Measurements from ENCODE around the gene TAF11L4.
"Not testable (repeated sequence)": the region's sequence is repeated elsewhere in the genome, so short reads cannot be mapped to it uniquely, and the experiment has no call there.

Gene TAF11L4

DNA sequence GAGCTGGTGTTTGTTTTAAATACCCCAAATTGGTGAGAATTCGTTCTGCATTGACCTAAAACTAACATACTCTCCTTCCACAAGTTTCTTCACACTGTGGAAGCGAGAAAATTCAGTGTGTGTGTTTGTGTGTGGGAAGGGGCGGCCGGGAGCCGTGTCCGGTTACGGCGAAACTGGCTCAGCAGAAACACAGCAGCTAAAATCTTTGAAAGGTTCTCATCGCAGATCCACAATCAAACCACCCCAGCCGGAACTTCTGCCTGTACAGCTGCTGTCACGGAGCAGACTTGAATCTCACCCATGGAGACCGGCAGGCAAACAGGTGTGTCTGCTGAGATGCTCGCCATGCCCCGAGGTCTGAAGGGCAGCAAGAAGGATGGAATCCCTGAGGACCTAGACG, at the start of gene TAF11L4:
TAF11L4 (plus strand) TSS at position 301 of the 400 bp plus-strand sequence.
- not testable (repeated sequence) for DNase-seq (ENCODE audit: low read depth, low spot score)

DNA sequence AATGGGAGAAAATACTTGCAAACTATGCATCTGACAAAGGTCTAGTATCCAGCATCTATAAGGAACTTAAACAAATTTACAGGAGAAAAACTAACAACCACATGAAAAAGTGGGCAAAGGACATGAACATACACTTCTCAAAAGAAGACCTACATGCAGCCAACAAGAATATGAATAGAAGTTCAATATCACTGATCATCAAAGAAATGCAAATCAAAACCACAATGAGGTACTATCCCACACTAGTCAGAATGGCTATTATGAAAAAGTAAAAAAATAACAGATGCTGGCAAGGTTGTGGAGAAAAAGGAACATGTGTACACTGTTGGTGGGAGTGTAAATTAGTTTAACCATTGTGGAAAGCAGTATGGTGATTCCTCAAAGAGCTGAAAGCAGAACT, 46.5 kb upstream of the TAF11L4 start:
- DNase-seq (ENCODE audit: low read depth, low spot score): not testable (repeated sequence)

DNA sequence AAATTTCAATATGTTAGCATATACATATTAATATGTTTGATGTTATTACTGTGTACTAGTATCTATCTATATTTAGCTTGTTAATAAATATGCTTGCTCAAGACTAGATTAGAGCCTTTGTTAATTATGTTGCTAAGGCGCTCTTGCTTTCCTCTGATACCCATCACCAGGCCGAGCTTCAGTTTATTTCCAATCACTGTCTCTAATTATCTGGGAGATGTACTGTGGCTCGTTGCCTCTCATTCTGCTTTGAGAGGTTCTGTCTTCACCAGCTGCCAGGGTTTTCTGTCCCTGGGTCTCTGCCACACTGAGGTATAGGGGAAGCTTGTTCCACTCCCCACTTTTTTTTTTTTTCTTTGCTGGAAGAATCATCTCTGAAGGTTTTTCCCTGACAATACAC, 44.6 kb upstream of the TAF11L4 start:
- no peak for DNase-seq (ENCODE audit: low read depth, low spot score)

DNA sequence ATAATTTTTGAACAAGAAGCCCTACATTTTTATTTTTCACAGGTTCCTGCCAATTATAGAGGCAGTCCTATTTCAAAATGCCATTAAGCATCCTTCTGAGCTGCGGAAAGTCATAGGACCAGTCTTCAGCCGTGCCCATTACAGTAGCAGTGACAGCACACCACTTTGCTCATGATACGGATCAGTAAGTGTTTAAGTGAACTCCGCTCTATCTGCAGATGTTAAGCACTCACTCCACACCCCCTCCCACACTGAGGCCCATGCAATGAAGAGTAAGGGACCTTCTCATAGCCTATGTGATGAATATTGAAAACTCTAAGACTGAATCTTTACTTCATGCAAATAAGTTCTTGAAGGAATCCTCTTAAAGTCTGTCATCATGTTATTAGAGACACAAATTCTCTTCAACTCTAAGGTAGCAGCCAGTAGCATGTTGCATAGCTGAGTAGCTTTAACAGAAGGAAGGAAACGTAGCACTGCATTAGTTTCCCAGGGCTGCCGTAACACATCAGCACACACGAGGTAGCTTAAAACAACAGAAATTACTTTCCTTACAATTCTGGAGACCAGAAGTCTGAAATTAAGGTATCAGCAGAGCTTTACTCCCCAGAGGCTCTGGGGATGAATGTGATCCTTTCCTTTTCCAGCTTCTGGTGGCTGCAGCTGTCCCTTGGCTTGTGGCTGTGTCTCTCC, 43.9 kb upstream of the TAF11L4 start:
- no peak for DNase-seq (ENCODE audit: low read depth, low spot score)

DNA sequence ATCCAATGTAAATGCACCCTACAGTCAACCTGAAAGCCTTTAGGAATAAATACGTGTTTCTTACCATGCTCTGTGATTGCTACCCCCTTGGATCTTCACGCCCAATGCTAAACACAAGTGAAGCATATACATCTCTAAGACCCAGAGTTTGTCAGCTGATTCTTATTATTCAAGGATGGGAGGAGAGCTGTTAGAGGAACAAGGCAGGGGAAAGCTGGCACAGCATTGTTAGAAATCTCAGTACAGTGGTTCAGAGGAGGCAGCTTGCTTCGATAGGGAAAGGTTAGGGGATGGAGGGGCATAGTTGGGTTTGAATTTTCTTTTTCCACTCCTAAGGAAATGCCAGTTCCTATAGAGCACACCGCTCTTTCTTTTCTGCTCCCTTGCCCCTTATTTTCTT, 40.2 kb upstream of the TAF11L4 start:
- no peak for DNase-seq (ENCODE audit: low read depth, low spot score)

DNA sequence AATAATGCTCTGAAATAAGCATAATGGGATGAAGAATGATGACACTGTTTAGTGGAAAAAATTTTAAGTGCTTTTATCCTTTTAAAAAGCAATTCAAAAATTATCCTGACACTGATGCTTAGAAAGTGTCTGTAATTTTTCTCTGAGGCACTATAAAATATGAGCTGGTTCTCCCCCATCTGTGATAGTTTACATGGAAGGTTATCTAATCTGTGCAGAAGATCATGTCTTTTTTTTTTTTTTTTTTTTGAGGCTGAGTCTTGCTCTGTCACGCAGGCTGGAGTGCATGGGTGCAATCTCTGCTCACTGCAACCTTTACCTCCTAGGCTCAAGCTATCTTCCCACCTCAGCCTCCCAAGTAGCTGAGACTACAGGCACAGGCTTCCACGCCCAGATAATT, 38.8 kb upstream of the TAF11L4 start:
- DNase-seq (ENCODE audit: low read depth, low spot score): no peak

DNA sequence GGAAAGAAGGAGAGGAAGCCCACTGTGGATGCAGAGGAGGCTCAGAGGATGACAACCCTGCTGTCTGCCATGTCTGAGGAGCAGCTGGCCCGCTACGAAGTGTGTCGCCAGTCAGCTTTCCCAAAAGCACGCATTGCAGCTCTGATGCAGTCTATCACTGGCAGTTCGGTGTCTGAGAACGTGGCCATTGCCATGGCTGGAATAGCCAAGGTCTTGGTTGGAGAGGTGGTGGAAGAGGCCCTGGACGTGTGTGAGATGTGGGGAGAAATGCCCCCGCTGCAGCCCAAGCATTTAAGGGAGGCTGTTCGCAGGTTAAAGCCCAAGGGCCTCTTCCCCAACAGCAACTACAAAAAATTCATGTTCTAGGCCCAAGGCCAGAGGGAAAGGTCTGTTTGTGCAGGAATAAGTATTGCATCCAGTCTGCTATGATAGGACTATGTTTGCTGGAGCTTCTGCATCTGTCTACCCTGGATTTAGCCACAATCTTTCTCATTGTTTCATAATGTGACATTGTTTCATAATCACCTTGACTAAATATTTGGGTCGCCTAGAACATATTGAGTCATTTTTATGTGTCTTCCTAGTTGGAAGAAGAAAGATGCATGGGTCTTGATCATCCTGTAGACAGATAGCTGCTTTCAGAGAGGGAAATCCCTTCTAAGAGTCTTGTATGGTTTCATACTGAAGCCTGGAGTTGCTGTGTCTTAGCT, 35.0 kb upstream of the TAF11L4 start:
- DNase-seq (ENCODE audit: low read depth, low spot score): not testable (repeated sequence)

DNA sequence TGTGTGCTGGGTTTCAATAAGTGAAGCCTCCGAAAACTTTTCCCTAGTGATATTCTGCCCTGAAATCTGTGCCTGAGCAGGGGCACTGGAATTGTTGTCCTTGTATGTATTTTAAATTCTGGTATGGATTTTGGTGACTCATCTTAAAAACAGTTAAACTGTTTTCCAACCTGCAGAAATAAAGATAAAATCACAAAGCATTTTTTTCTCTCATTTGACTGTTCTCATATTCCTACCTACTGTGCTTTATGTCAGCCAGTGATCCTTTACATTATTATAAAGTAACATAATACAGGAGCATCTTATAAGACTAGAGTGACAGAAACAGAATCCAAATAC, 34.5 kb upstream of the TAF11L4 start:
- no peak for DNase-seq (ENCODE audit: low read depth, low spot score)

DNA sequence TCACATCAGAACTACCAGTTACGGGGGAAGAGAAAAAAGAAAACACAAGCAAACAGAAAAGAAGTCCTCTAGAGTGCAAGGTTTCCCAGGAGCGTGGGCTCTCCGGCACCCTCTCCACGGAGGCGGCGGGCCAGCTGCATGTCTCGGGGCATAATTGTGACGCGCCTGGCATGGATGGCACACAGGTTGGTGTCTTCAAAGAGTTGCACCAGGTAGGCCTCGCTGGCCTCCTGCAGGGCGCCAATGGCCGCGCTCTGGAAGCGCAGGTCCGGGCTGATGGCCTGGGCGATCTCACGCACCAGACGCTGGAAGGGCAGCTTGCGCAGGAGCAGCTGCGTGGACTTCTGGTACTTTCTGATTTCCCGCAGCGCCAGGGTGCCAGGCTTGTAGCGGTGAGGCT, 30.3 kb upstream of the TAF11L4 start:
- not testable (repeated sequence) for DNase-seq (ENCODE audit: low read depth, low spot score)

DNA sequence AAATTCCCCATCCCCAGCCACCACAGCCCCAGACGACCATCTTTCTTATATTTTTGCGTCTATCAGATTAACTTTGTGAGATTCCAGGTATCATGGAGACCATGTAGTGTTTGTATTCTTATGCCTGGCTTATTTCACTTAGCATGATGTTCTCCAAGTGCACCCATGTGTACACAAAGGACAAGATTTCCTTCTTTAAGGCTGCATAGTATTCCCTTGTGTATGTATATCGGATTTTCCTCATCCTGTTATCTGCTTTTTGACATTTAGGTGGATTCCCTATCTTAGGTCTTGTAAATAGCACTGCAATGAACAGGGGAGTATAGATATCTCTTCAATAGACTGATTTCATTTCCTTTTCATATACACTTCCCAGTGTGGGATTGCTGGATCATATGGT, 28.8 kb upstream of the TAF11L4 start:
- no peak for DNase-seq (ENCODE audit: low read depth, low spot score)

DNA sequence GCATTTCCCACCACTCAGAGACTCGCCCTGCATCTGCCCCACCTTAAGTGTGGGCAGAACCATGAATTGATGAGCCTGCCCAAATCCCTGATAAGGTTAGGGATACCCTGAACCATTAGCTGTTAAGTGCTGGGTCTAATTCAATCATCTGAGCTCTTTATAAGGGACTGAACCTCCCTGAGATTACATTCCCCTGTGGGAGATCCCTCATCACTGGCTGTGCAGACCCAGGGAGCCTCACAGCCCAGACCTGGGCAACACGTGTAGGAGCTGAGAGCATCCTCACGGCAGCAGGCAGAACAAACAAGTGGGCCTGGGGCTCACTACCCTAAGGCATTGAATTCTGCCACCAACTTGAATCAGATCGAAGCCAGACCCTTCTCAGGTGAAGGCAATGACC, 24.2 kb upstream of the TAF11L4 start:
- no peak for DNase-seq (ENCODE audit: low read depth, low spot score)

DNA sequence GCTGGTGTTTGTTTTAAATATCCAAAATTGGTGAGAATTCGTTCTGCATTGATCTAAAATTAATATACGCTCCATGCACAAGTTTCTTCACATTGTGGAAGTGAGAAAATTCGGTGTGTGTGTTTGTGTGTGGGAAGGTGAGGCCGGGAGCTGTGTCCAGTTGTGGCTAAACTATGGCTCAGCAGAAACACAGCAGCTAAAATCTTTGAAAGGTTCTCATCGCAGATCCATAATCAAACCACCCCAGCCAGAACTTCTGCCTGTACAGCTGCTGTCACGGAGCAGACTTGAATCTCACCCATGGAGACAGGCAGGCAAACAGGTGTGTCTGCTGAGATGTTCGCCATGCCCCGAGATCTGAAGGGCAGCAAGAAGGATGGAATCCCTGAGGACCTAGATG, 23.7 kb upstream of the TAF11L4 start, which contains the start of gene TAF11L2:
TAF11L2 (plus strand) TSS at position 301 of the 400 bp plus-strand sequence.
- not testable (repeated sequence) for DNase-seq (ENCODE audit: low read depth, low spot score)

DNA sequence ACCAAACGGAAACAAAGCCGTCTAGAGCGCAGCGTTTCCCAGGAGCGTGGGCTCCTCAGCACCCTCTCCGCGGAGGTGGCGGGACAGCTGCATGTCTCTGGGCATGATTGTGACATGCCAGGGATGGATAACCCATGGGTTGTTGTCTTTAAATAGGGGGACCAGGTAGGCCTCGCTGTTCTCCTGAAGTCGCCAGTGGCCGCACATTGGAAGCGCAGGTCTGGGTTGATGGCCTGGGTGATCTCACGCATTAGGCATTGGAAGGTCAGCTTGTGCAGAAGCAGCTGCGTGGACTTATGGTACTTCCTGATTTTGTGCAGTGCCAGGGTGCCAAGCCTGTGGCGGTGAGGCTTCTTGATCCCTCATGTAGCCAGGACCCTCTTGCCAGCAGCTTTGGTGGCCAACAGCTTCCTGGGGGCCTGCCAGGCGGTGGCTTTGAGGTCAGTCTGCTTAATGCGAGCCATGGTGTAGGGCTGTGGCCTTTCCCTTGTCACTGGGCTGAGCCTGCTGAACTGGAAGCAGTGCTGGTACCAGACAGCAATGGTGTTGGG, 9.8 kb upstream of the TAF11L4 start:
- DNase-seq (ENCODE audit: low read depth, low spot score): no peak

DNA sequence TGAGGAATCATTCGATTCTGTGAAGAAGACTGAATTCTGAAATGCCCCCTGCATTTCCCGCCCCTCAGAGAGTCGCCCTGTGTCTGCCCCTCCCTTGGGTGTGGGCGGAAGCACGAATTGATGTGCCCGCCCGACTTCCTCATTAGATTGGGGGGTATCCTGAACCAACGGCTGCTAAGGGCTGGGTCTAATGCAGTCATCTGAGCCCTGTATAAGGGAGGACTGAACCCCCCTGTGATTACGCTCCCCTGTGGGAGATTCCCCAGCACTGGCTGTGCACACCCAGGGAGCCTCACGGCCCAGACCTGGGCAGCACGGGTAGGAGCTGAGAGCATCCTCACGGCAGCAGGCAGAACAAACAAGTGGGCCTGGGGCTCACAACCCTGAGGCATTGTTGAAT, 4.1 kb upstream of the TAF11L4 start:
- DNase-seq (ENCODE audit: low read depth, low spot score): not testable (repeated sequence)

DNA sequence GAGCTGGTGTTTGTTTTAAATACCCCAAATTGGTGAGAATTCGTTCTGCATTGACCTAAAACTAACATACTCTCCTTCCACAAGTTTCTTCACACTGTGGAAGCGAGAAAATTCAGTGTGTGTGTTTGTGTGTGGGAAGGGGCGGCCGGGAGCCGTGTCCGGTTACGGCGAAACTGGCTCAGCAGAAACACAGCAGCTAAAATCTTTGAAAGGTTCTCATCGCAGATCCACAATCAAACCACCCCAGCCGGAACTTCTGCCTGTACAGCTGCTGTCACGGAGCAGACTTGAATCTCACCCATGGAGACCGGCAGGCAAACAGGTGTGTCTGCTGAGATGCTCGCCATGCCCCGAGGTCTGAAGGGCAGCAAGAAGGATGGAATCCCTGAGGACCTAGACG, 3.5 kb upstream of the TAF11L4 start, which contains the start of gene TAF11L3:
TAF11L3 (plus strand) TSS at position 301 of the 400 bp plus-strand sequence.
- DNase-seq (ENCODE audit: low read depth, low spot score): not testable (repeated sequence)

DNA sequence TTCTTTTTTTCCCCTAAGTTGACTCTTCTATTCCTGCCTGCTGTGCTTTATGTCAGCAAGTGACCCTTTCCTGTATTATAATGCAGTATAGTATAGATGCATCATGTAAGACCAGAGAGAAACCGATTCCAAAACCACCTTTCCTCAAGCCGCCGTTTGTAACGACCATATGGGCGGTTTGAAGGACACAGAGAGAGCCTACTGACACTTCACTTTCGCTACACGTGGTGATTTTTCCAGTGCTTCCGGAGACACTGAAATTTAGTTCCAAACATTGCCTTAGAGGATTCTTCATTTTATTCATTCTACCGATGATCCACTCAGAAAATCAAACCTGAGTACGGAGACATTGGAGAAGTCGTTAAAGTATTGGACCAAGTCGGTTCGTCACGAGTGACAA, 2.1 kb upstream of the TAF11L4 start:
- not testable (repeated sequence) for DNase-seq (ENCODE audit: low read depth, low spot score)

DNA sequence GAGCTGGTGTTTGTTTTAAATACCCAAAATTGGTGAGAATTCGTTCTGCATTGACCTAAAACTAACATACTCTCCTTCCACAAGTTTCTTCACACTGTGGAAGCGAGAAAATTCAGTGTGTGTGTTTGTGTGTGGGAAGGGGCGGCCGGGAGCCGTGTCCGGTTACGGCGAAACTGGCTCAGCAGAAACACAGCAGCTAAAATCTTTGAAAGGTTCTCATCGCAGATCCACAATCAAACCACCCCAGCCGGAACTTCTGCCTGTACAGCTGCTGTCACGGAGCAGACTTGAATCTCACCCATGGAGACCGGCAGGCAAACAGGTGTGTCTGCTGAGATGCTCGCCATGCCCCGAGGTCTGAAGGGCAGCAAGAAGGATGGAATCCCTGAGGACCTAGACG, 3.3 kb downstream of the TAF11L4 start, which contains the start of gene TAF11L5:
TAF11L5 (plus strand) TSS at position 301 of the 400 bp plus-strand sequence.
- DNase-seq (ENCODE audit: low read depth, low spot score): not testable (repeated sequence)

DNA sequence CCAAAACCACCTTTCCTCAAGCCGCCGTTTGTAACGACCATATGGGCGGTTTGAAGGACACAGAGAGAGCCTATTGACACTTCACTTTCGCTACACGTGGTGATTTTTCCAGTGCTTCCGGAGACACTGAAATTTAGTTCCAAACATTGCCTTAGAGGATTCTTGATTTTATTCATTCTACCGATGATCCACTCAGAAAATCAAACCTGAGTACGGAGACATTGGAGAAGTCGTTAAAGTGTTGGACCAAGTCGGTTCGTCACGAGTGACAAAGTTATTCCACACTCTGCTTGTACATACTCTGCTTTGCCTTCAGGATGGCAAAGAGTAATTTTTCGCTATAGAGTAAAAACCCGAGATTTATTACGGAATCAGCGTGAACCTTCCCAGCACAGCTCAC, 4.9 kb downstream of the TAF11L4 start:
- not testable (repeated sequence) for DNase-seq (ENCODE audit: low read depth, low spot score)

DNA sequence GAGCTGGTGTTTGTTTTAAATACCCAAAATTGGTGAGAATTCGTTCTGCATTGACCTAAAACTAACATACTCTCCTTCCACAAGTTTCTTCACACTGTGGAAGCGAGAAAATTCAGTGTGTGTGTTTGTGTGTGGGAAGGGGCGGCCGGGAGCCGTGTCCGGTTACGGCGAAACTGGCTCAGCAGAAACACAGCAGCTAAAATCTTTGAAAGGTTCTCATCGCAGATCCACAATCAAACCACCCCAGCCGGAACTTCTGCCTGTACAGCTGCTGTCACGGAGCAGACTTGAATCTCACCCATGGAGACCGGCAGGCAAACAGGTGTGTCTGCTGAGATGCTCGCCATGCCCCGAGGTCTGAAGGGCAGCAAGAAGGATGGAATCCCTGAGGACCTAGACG, 6.8 kb downstream of the TAF11L4 start, which contains the start of gene TAF11L6:
TAF11L6 (plus strand) TSS at position 301 of the 400 bp plus-strand sequence.
- not testable (repeated sequence) for DNase-seq (ENCODE audit: low read depth, low spot score)

Measured in ELF-1 (cell line).